NCI-H82 treated with DMSO at 0.1 percent for 48 hours (cell line): ENCODE data around the gene PIGP.
A peak's percentile ranks its signal among the peaks of the same experiment; 100 is the strongest.
"Not testable (repeated sequence)": the region's sequence is repeated elsewhere in the genome, so short reads cannot be mapped to it uniquely, and the experiment has no call there.

Source experiments
- DNase-seq: peaks from one replicate; lab custom pipeline; 2025; ENCODE audit not compliant: unreplicated experiment; lab: John Stamatoyannopoulos, UW

The PIGP gene

DNA sequence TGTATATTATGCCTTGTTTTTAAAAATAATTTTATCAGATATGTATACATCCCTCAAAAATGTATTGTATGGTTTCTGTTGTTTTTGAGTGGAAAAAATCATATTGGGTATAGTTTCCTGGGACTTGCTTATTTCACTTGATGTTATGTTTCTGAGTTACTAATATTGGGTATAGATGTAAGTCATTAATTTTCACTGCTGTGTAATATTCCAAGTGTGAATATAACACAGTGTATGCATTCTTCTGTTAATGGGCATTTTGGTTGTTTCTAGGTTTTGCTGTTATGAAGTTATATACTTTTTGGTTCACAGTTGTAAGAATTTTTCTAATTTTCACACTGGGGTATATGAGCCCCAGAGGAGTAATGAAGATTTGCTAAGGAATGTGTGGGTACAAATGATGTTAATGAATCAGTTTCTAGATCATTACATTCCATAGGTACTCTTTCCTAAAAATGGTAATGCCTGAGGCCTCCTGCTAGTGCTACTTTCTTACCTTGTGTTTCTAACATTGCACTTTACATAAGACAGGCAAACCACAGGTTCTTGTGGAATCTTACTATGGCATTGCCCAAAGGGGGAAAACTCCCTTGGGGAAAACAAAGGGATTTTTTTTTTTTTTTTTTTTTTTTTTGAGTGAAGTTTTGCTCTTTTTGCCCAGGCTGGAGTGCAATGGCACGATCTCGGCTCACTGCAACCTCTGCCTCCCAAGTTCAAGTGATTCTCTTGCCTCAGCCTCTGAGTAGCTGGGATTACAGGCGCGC lies 3.4 kb upstream of the PIGP start:
- DNase-seq, result no peak

DNA sequence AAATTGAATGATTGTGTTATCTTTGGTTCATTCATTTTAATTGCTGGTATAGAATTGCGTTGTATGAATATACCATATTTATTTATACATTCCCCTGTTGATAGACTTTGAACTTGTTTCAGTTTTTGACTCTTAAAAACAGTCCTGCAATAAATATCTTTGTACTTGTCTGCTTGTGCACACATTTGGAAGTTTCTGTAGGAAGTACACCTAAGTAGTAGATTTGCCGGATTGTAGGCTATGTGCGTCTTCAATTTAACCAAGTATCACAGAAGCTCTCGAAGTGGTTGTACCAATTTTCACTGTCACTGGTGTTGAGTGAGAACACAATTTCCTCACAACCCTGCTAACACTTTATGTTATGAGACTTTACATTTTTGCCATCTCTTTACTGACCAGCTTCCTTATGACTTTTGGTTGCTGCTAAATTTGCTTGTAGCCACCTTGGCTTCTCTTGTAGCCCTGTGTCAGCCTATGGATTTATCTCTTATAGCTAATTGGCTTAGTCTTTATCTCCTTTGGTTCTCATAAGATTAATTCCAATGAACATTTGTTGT lies 2.4 kb upstream of the PIGP start:
- peak; percentile 79 for DNase-seq

DNA sequence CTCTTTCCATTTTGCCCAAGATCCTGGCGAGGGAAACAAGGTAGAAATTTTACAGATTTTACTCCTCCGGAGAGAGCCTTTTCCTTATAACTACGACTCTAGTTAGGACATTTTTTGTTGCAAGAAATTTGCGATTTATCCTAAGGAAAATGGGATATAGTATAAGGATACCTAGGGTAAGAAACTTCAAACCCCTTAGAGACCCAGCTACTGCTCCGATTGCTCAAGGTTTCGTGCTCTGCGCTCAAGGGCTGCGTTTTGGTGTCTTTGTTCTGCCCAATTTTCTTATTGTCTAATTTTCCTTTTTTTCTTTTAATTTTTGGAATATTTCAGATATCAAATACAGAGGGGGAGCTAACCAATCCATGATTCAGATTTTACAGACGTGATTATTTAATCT lies 1.7 kb upstream of the PIGP start:
- no peak for DNase-seq

DNA sequence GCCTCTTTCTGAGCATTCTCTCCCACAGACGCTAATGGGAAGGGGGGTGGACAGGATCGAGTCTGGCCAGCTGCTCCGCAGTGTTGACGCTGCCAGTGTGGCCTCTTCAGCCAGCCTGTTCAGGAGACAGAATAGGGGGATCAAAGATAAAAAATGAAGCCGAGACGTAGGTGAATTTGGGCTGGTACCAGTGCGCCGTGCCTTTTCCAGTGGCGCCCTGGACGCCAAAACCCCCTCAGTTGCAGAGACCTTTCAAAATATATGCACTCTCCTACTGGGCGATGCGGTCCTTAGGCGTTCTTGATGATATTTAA lies 1.3 kb upstream of the PIGP start:
- DNase-seq, result no peak

DNA sequence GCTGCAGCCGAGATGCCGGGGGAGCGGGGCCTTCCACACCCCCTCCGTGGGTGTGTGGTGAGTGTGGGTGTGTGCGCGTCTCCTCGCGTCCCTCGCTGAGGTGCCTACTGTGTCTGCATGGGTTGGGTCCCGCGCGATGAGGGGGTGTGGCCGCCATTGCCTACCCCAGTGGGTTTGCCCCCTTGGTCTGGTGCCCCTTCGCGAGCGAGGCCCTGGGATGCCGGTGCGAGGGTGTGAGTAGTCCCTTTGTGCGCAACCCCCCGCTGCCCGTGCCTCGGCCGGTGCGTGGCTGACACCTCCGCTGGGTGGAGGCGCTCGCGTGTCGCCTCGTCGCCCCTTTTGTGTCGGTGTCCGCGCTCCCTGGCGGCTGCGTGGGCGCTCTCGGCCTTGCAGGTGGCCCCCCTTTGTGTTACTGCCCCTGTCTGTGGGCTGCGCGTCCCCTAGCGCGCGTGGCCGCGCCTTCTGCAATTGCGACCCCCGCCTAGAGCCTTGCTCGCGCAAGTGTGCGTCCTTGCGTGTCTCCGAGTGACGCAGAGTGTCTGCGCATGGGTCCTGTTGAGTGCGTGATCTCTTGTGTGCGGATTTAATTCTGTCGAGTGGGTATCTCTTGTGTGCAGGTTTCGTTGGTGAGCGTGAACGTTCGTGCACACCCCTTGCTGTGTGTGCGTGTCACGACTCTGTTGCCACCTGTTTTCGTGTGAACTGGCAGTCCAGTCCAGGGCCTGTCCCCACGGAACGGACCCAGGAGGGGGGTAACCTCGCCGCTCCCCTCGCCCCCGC lies 736 bp upstream of the PIGP start:
- no peak for DNase-seq

DNA sequence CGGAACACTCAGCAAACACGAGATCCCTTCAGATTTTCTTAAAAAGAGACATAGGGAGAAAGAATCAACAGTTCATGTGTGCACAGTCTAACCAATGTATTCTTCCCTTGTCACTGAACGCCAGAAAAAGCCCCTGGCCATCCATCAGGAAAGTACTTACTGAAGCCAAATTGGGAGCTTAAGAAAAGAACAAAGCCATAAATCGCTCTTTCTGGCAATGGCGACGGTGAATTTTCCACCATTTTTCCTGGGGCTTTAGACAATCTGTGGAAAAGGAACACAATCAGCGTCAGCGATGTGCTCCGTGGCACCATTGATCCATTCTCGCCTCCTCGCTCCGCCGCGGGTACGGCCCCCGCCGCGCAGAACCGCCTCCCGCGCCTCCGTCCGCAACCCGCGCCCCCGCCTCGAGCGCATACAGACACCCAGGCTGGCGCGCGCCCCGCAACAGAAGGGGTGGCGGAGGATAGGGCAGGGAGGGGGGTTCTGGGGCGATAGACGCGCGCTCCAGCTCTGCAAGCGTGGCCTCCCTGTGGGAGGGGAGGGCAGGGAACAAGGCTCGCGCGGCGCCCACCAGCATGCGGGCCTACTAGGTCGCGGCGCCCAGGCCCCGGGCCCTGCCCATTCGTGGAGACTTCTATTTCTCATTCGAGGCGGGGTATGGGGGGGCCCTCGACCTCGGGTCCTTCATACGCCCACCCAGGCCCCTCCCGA lies 440 bp downstream of the PIGP start:
- DNase-seq, result peak; percentile 63

DNA sequence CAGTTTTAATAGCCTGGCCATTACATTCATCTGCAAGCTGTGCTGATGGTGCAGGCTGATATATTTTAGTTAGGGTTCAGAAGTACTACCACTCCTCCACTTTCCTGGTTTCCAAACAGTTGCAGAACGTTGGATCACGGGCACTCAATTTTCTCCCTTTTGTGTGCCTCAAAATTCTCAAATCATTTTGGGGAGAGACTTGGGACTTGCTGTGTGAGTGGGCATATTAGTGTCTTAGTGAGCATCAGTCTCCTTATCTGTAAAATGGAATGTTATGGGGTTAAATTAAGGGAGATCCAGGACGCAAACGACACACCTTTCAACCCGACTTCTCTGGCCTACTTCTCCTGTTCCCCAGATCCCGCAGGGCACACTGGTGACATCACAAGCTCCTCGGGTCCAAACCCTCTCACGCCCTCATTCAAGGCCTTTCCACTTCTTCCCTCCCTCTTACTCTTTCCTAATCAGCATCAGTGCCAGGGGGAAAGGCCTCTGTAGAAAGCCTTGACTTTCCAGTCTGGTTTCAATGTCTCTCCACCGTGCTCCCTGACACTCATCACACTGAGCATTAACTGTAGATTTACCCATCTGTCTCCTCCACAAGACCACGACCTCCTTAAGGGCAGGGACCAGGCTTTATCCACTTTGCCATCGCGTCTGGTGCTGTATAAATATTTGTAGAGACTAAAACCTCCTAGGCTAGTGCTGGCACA lies 1.2 kb downstream of the PIGP start:
- DNase-seq, result peak; percentile 84

DNA sequence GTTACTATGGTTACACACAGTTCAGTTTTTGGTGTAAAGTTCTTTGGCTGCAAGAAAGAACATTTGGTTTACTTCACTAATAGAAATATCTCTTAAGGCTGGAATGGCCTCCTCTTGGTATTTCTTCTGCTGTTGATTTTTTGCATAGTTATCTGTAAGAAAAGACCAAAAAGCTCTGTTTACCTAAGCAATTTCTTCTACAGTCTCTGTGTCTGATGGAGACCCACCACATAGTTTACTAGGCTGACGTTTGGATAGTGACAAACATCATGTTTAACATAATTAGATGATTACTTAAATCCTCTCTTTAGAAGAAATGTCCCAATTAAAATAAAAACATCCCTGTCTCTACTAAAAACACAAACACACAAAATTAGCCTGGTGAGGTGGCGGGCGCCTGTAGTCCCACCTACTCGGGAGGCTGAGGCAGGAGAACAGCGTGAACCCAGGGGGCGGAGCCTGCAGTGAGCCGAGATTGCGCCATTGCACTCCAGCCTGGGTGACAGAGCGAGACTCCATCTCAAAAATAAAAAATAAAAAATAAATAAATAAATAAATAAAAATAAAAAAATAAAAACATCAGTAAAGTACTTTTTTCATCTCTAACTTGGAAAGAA lies 7.2 kb downstream of the PIGP start:
- DNase-seq, result no peak

DNA sequence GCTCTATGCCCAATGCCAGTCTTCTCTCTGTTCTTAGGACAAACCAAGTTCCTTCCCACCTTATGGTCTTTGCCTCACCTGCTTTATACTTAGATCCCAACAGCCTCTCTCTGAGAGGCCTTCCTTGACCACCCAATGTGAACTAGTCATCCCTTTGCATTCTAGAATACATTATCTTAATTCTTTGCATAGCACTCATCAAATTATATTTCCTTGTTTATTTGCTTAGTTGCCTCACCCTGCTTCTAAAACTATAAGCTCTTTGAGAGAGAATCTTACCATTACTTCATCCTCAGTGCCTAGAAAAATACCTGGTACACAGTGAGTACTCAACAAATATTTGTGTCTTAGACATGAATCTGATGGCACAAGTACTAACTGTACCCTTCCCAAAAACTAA lies 8.0 kb downstream of the PIGP start:
- no peak for DNase-seq

DNA sequence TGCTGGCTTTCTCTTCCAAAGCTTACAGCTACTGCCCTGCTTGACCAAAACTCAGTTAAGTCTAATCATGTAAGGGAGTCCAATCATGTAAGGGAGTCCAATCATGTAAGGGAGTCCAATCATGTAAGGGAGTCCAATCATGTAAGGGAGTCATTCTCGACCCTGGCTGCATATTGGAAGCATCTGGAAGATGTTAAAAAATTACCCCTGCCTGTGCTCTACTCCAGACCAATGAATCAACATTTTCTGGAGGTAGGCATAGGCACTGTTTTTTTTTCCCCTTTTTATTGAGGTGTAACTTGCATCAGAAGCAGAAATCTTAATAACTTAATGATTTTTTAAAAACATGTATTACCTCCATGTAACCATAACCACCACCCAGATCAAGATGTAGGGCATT lies 9.4 kb downstream of the PIGP start:
- no peak for DNase-seq

DNA sequence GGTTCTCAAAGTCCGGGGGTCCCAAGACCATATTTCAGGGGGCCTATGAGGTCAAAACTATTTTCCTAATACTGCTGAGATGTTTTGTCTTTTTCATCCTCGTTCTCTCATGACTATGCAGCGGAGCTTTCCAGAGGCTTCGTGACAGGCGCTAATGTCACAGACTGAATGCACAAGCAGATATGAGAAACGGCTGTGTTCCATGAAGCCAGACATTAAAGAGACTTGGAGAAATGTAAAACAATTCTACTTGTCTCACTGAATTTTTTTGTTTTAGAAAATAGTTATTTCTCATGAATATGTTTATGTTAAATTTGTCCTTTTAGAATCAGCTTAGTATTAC lies 10.3 kb downstream of the PIGP start:
- DNase-seq, result no peak

DNA sequence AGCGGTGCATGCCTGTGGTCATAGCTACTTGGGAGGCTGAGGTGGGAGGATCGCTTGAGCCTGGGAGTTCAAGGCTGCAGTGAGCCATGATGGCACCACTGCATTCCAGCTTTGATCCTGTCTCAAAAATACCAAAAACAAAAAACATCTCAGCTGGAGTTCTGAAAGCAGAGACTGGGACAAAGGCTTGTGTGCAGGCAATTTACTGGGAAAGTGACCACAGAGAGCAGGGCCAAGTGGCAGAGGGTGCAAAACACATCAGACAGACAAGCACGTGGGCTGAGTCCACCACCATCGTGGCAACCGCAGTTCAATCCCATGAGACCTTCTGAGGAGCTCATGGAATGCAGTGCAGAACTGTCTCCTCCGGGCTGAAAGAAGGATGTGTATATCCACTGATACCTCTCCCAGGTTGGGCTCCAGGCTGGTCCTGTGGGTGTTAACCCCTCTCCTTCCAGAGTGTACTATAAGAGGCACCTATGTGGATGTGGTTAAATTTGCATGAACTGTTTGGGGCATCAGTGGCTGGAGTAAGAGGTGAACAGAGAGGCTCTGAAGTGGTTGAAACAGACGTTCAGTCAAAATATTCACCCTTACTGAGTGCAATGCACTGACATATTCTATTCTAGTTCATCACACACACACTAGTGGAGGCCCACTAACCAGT lies 10.8 kb downstream of the PIGP start:
- DNase-seq, result no peak

DNA sequence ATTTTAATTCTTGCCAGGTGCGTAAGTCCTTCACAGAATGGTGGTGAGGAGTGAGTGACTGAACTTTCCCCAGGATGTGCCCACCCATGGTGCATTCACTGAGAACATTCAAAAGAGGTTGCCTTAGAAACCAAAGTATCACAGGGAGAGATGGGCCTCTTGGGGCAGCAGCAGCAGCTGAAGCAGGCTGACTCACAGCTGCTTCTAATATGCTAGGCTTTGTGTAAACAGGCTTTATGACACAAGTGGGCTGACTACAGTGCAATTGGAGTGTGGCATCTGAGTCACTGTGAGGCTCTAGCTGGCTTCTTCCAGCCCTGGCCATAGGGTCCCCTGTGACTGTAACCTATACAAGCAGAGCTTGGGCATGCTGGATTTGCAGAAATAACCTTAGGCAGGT lies 12.6 kb downstream of the PIGP start:
- DNase-seq, result peak; percentile 53

DNA sequence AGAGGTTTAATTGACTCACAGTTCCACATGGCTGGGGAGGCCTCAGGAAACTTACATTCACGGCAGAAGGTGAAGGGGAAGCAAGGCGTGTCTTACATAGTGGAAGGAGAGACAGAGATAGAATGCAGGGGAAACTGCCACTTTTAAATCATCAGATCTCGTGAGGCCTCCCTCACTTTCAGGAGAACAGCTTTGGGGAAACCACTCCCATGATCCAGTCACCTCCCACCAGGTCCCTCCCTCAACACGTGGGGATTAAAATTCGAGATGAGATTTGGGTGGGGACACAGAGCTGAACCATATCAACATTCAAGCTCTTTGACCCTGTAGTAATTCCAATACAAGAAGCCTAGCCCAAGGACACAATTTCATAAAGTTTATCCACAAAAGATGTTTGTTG lies 13.7 kb downstream of the PIGP start:
- DNase-seq, result no peak

DNA sequence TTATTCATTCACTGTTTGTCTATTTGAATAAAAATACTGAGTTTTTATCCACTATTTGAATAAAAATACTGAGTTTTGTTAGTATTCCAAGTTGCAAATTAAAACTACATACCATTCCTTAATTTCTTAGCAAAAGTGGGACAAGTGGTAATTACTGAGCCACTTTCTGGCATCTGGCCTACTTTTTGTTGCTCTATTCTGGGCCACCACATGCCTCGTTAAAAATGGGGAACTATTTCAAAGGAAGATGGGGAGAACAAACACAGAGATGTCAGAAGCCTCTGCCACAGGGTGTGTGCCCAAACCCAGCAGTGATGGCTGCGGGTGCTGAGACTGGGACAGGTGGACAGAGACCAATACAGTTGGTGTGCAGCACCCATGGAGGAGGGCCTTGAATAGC lies 14.6 kb downstream of the PIGP start:
- DNase-seq, result no peak

DNA sequence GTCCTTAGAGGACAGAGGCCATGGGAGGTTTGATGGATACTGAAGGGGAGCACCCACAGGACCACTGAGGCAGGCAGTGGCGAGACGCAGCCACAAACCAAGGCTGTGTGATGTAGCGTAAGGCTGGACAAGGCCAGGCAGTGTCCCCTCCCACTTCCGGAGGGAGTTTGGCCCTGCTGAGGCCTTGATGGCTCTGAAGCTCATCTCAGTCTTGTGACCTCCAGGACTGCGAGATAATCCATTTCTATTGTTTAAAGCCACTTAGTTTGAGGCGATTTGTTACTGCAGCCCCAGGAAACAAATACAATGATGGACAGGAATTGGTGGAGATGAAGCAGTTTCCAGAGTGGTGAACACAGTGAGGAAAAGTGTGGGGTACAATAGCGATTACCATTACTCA lies 15.3 kb downstream of the PIGP start:
- no peak for DNase-seq

DNA sequence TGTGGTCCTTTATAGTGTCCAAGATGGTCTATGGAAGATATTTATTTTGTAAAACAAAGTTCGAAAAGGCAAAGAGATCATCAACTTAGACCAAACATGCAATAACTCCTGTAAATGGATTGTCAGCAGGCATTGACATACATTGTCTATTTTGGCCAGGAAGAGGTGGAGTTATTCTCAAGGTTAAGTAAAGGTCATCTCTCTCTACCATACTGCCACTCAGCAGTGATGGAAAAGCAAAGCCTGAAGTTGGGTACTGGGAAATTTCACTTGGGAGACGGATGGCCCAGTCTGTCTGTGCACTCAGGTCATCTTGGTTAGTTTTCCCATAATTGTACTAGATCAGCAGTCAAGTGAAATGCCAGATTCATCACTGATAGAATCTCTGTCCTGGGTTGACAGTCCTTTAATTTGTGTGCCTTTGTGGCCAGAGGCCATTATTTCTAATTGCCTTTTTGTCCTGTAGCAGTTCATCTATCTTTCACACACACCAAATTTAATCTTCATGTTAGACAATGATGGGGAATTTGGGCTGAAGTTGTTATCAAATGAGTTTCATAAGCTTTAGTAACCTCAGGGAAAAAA lies 17.5 kb downstream of the PIGP start:
- DNase-seq, result no peak

DNA sequence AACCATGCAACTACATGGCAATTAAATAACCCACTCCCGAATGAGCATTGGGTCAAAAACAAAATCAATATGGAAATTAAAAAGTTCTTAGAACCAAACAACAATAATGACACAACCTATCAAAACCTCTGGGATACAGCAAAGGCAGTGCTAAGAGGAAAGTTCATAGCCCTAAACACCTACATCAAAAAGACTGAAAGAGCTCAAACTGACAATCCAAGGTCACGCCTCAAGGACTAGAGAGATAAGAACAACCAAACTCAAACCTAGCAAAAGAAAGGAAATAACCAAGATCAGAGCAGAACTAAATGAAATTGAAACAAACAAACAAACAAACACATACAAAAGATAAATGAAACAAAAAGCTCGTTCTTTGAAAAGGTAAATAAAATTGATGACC lies 23.1 kb downstream of the PIGP start:
- DNase-seq, result not testable (repeated sequence)

DNA sequence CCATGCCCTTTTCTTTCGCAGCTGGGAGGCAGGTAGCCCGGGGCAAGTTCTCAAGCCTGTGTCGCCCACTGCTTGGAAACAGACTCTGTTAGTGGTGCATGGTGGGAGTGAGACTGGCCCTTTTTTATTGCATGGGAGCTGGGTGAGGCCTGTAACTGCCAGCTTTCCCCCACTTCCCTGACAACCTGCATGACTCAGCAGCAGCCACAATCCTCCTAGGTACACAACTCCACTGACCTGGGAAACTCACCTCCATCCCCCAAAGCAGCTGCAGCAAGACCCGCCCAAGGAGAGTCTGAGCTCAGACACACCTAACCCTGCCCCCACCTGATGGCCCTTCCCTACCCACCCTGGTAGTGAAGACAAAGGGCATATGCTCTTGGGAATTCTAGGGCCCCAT lies 25.8 kb downstream of the PIGP start:
- no peak for DNase-seq

DNA sequence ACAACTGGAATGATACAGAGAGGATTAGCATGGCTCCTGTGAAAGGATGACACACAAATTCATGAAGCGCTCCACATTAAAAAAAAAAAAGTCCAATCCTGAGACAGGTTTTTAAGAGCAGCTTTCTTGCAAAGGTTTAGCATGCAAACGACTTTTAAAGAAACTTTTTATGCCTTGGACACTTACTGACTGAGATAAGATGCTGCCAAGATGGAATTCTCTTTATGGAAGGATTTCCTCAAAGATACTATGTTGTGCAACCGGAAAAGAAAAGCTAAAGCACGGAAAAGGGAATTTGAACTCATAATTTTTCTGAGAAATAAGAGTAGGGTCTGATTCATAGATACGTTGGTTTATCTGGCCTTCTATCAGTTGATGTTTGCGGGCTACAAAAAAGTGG lies 27.3 kb downstream of the PIGP start:
- no peak for DNase-seq
